ENCODE results near the gene WDR83. TPM values are rescaled to one million over a fixed set of nuclear protein-coding genes. Genes with fewer than 3 reads are reported as not detected.

WDR83 gene
- total RNA-seq, 1 donor from 2014 or later, result 9.6 TPM

GRCh38 chr19:12703046-12703445 is 36.4 kb downstream of the WDR83 start:
- H3K36me3 Mint-ChIP-seq (ENCODE audit: low read depth), result peaks cover 38% of the 10 kb centered on the region
- H3K27ac Mint-ChIP-seq (ENCODE audit: unreplicated experiment), result peak overlapping the region; percentile 51
- H3K4me1 Mint-ChIP-seq (ENCODE audit: low read depth), result peaks cover 2% of the 10 kb centered on the region
- DNase-seq (ENCODE audit: low spot score), result no peak
- TF ChIP-seq, protein P1, sequence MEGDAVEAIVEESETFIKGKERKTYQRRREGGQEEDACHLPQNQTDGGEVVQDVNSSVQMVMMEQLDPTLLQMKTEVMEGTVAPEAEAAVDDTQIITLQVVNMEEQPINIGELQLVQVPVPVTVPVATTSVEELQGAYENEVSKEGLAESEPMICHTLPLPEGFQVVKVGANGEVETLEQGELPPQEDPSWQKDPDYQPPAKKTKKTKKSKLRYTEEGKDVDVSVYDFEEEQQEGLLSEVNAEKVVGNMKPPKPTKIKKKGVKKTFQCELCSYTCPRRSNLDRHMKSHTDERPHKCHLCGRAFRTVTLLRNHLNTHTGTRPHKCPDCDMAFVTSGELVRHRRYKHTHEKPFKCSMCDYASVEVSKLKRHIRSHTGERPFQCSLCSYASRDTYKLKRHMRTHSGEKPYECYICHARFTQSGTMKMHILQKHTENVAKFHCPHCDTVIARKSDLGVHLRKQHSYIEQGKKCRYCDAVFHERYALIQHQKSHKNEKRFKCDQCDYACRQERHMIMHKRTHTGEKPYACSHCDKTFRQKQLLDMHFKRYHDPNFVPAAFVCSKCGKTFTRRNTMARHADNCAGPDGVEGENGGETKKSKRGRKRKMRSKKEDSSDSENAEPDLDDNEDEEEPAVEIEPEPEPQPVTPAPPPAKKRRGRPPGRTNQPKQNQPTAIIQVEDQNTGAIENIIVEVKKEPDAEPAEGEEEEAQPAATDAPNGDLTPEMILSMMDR (IDR thresholded peaks at IDR 0.05), result no peak
- H3K9me3 Mint-ChIP-seq (ENCODE audit: low read depth), result no peaks in the 10 kb centered on the region
- no peak overlapping the region for H3K4me3 Mint-ChIP-seq (ENCODE audit: unreplicated experiment)
- no peaks in the 10 kb centered on the region for H3K27me3 Mint-ChIP-seq (ENCODE audit: low read depth)

DNA sequence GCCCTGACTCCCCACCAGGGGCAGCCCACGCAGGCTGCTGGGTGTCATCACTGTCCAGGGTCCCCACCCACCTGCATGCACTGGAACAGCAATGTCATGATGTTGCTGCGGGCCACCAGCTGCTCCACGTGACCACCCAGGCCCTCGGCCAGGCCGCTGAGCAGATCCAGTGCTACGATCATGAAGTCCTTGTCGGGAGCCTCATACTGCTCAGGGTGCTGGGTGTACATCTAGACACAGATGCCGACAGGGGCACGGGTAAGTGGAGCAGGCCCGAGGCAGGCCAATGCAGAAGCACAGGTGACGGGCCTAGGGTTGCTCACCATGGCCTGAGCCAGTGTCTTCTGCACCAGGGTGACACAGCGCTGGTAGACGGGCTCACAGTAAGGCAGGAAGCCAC is 38.6 kb downstream of the WDR83 start:
- DNase-seq (ENCODE audit: low spot score), result no peak
- H3K9me3 Mint-ChIP-seq (ENCODE audit: low read depth), result no peaks in the 10 kb centered on the region
- H3K27ac Mint-ChIP-seq (ENCODE audit: unreplicated experiment), result no peak overlapping the region
- H3K4me1 Mint-ChIP-seq (ENCODE audit: low read depth), result no peaks in the 10 kb centered on the region
- TF ChIP-seq, protein P1 (IDR thresholded peaks at IDR 0.05), result no peak
- no peaks in the 10 kb centered on the region for H3K27me3 Mint-ChIP-seq (ENCODE audit: low read depth)
- peaks cover 35% of the 10 kb centered on the region for H3K36me3 Mint-ChIP-seq (ENCODE audit: low read depth)
- no peak overlapping the region for H3K4me3 Mint-ChIP-seq (ENCODE audit: unreplicated experiment)

- no peaks in the 10 kb centered on the region for H3K9me3 Mint-ChIP-seq (ENCODE audit: low read depth)
- no peak overlapping the region for H3K27ac Mint-ChIP-seq (ENCODE audit: unreplicated experiment)
- no peak overlapping the region for H3K4me3 Mint-ChIP-seq (ENCODE audit: unreplicated experiment)
- H3K4me1 Mint-ChIP-seq (ENCODE audit: low read depth), result no peaks in the 10 kb centered on the region
- no peaks in the 10 kb centered on the region for H3K27me3 Mint-ChIP-seq (ENCODE audit: low read depth)
- H3K36me3 Mint-ChIP-seq (ENCODE audit: low read depth), result peaks cover 39% of the 10 kb centered on the region
- peak; percentile 93 for DNase-seq (ENCODE audit: low spot score)
- TF ChIP-seq, protein P1 (IDR thresholded peaks at IDR 0.05), result no peak
These were observed 39.2 kb downstream of the WDR83 start for GRCh38 chr19:12705654-12706331.

- TF ChIP-seq, protein P1 (IDR thresholded peaks at IDR 0.05), result no peak
- DNase-seq (ENCODE audit: low spot score), result no peak
- Mint-ChIP-seq H3K4me1 (ENCODE audit: low read depth) (no peaks in the 10 kb centered on the region), H3K27me3 (ENCODE audit: low read depth) (no peaks in the 10 kb centered on the region), H3K36me3 (ENCODE audit: low read depth) (peaks cover 38% of the 10 kb centered on the region), H3K9me3 (ENCODE audit: low read depth) (no peaks in the 10 kb centered on the region), H3K4me3 (ENCODE audit: unreplicated experiment) (no peak overlapping the region), H3K27ac (ENCODE audit: unreplicated experiment) (no peak overlapping the region)
These were observed 39.7 kb downstream of the WDR83 start for GRCh38 chr19:12706332-12706718.

DNA sequence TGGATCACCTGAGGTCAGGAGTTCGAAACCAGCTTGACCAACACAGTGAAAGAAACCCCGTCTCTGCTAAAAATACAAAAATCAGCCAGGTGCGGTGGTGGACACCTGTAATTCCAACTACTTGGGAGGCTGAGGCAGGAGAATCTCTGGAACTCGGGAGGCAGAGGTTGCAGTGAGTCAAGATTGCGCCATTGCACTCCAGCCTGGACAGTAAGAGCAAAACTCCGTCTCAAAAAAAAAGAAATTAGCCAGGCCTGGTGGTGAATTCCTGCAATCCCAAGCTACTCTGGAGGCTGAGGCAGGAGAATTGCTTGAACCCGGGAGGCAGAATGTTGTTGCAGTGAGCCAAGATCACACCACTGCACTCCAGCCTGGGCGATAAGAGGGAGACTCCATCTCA is 42.0 kb downstream of the WDR83 start:
- H3K27me3 Mint-ChIP-seq (ENCODE audit: low read depth), result no peaks in the 10 kb centered on the region
- H3K27ac Mint-ChIP-seq (ENCODE audit: unreplicated experiment), result no peak overlapping the region
- no peaks in the 10 kb centered on the region for H3K9me3 Mint-ChIP-seq (ENCODE audit: low read depth)
- DNase-seq (ENCODE audit: low spot score), result no peak
- H3K4me1 Mint-ChIP-seq (ENCODE audit: low read depth), result no peaks in the 10 kb centered on the region
- H3K4me3 Mint-ChIP-seq (ENCODE audit: unreplicated experiment), result no peak overlapping the region
- H3K36me3 Mint-ChIP-seq (ENCODE audit: low read depth), result peaks cover 38% of the 10 kb centered on the region
- TF ChIP-seq, protein P1 (IDR thresholded peaks at IDR 0.05), result no peak
